Adipose tissue (tissue), 3 donors: Measurements from ENCODE around the gene TRMT1L. TPM values are rescaled to one million over a fixed set of nuclear protein-coding genes. Genes with fewer than 3 reads are reported as not detected.
"Not testable (repeated sequence)": the region's sequence is repeated elsewhere in the genome, so short reads cannot be mapped to it uniquely, and the experiment has no call there.

ENCODE experiments used
- H3K27ac ChIP-seq: one replicate; pipeline ENCODE4 v1.5.1; 2013; ENCODE audit warnings: low read depth, low read length
- WGBS, 3 donors: extraction: QIAGEN DNeasy Blood & Tissue Kit; methylation state at CpG; one replicate each; pipeline ENCODE4 v1.1.7; 2013; 5-methylcytosine and 5-hydroxymethylcytosine counted together
- polyA plus RNA-seq, 3 donors: library from polyadenylated mRNA; stranded (reverse); fragments of 200-250 nt; gene quantifications; one replicate each; pipeline ENCODE4 v1.2.3, GENCODE V29; 2013
- donor health status: healthy with polysubstance abuse.
- donor health status: Bipolar disorder and iron deficiency.
- donor health status: healthy.

TRMT1L gene
- polyA plus RNA-seq = 1 to 10 TPM; 3.7 to 8.8 (median 4.1) TPM

- H3K27ac ChIP-seq = peak within 1 kb of the TSS; percentile 99
- WGBS, 3 donors = 0% methylated on average over 52 to 63 of the region's 63 CpGs
These were observed at the start of gene TRMT1L, which contains the start of gene SWT1 for GRCh38 chr1:185156854-185157598. Gene TRMT1L (minus strand): TSS chr1:185156953. CDS start chr1:185156712, 241 bp downstream. Gene SWT1 (plus strand): TSS chr1:185157167. CDS start chr1:185160842, 3,675 bp downstream.

GRCh38 chr1:185200889-185201288 is 44.1 kb upstream of the TRMT1L start:
- WGBS, 3 donors = 93 to 95% (median 94%) methylated on average over 8 of the region's 8 CpGs

GRCh38 chr1:185198712-185199111 is 42.0 kb upstream of the TRMT1L start:
- 97 to 99% (median 98%) methylated on average over 4 of the region's 4 CpGs for WGBS, 3 donors
- not testable (repeated sequence) for H3K27ac ChIP-seq

More at GRCh38 chr1:185200889-185201288, 44.1 kb upstream of the TRMT1L start:
- no peak overlapping the region for H3K27ac ChIP-seq

GRCh38 chr1:185193756-185194155 is 37.0 kb upstream of the TRMT1L start:
- whole genome bisulfite sequencing, 3 donors = 79 to 85% (median 85%) methylated on average over 1 of the region's 1 CpG
- H3K27ac ChIP-seq = no peak overlapping the region

- no peak overlapping the region for H3K27ac ChIP-seq
- WGBS, 3 donors = 20 to 31% (median 26%) methylated on average over 5 of the region's 5 CpGs
These were observed 13.6 kb upstream of the TRMT1L start for GRCh38 chr1:185170291-185170848.

GRCh38 chr1:185166106-185166505 is 9.4 kb upstream of the TRMT1L start:
- no peak overlapping the region for H3K27ac ChIP-seq
- WGBS, 3 donors = 49 to 61% (median 59%) methylated on average over 1 of the region's 1 CpG

- 91 to 92% (median 92%) methylated on average over 4 of the region's 4 CpGs for WGBS, 3 donors
- H3K27ac ChIP-seq = no peak overlapping the region
These were observed 5.7 kb upstream of the TRMT1L start for GRCh38 chr1:185162491-185162890.

- WGBS, 3 donors = 94 to 100% (median 98%) methylated on average over 3 of the region's 3 CpGs
- H3K27ac ChIP-seq = no peak overlapping the region
These were observed 3.2 kb upstream of the TRMT1L start for GRCh38 chr1:185159966-185160365.

GRCh38 chr1:185158800-185159199 is 2.0 kb upstream of the TRMT1L start:
- 55 to 83% (median 77%) methylated on average over 2 of the region's 2 CpGs for WGBS, 3 donors
- H3K27ac ChIP-seq = no peak overlapping the region

- WGBS, 3 donors = 1 to 3% (median 2%) methylated on average over 20 of the region's 20 CpGs
- no peak overlapping the region for H3K27ac ChIP-seq
These were observed 1.1 kb upstream of the TRMT1L start for GRCh38 chr1:185157599-185158412.

- 0 to 1% (median 0%) methylated on average over 30 of the region's 30 CpGs for WGBS, 3 donors
- H3K27ac ChIP-seq = peak overlapping the region; percentile 99
These were observed 382 bp downstream of the TRMT1L start for GRCh38 chr1:185156288-185156853.

GRCh38 chr1:185155600-185156287 is 1.0 kb downstream of the TRMT1L start:
- H3K27ac ChIP-seq = no peak overlapping the region
- 7 to 9% (median 9%) methylated on average over 11 of the region's 11 CpGs for WGBS, 3 donors

GRCh38 chr1:185154912-185155513 is 1.7 kb downstream of the TRMT1L start:
- 23 to 38% (median 34%) methylated on average over 2 of the region's 2 CpGs for WGBS, 3 donors
- H3K27ac ChIP-seq = no peak overlapping the region

GRCh38 chr1:185152187-185152767 is 4.5 kb downstream of the TRMT1L start:
- H3K27ac ChIP-seq = no peak overlapping the region
- 65 to 81% (median 73%) methylated on average over 3 of the region's 3 CpGs for WGBS, 3 donors

- WGBS, 3 donors = 91 to 96% (median 96%) methylated on average over 5 of the region's 5 CpGs
- no peak overlapping the region for H3K27ac ChIP-seq
These were observed 5.5 kb downstream of the TRMT1L start for GRCh38 chr1:185151215-185151614.

- no peak overlapping the region for H3K27ac ChIP-seq
These were observed 12.5 kb downstream of the TRMT1L start for GRCh38 chr1:185144233-185144632.

- H3K27ac ChIP-seq = no peak overlapping the region
- 92 to 95% (median 94%) methylated on average over 4 of the region's 4 CpGs for WGBS, 3 donors
These were observed 17.5 kb downstream of the TRMT1L start for GRCh38 chr1:185139246-185139645.
